Psoas muscle (tissue), 8 donors: ENCODE data around the gene ZNF681. TPM values are rescaled to one million over a fixed set of nuclear protein-coding genes. Genes with fewer than 3 reads are reported as not detected.
"Not testable (repeated sequence)": the region's sequence is repeated elsewhere in the genome, so short reads cannot be mapped to it uniquely, and the experiment has no call there.

Experiments
- ATAC-seq, 4 donors: fragments of 200-7000 bp; cut with Tn5 transposase; one replicate each; pipeline ENCODE4 v1.9.1; 2020; ENCODE audit warnings: moderate library complexity in 3 of 4, mild to moderate bottlenecking in 2 of 4
- DNase-seq, 2 donors: peaks; one replicate each; pipeline ENCODE4 v3.0.0-alpha.2; 2020
- H3K27ac ChIP-seq: fragments of 200-600 bp; one replicate; pipeline ENCODE4 v1.8.0; 2022
- H3K27me3 ChIP-seq, 3 donors: fragments of 200-600 bp in 1 of 3; one replicate each; pipeline versions ENCODE4 v1.6.1 to v1.8.0; 2013 to 2022; ENCODE audit warnings: low read length in 2 of 3, mild to moderate bottlenecking in 2 of 3, moderate library complexity in 1 of 3; ENCODE audit not compliant: insufficient read depth in 3 of 3
- H3K36me3 ChIP-seq, 2 donors: fragments of 200-600 bp in 1 of 2; one replicate each; pipeline versions ENCODE4 v1.6.1 to v1.8.0; 2013 to 2022; ENCODE audit warnings: low read depth in 1 of 2, mild to moderate bottlenecking in 1 of 2, moderate library complexity in 1 of 2; ENCODE audit not compliant: insufficient read depth in 1 of 2
- H3K4me1 ChIP-seq: fragments of 200-600 bp; one replicate; pipeline ENCODE4 v1.8.0; 2022
- H3K4me3 ChIP-seq: fragments of 200-600 bp; one replicate; pipeline ENCODE4 v1.8.0; 2022; ENCODE audit warnings: mild to moderate bottlenecking
- H3K9me3 ChIP-seq: fragments of 200-600 bp; one replicate; pipeline ENCODE4 v1.8.0; 2022
- CTCF ChIP-seq: fragments of 200-600 bp; IDR thresholded peaks from one replicate; pipeline ENCODE4 v1.8.0; 2022; ENCODE audit warnings: antibody characterized with exemption
- WGBS, 3 donors: extraction: QIAGEN DNeasy Blood & Tissue Kit; methylation state at CpG; one replicate each; pipeline versions ENCODE4 v1.1.6 to v1.1.7; 2013; 5-methylcytosine and 5-hydroxymethylcytosine counted together
- intact Hi-C, 2 donors: fragments of 100-400 bp; cut with DNase I; formaldehyde crosslinking; loops; one replicate each; pipeline versions ENCODE4 v1.11.0 to v1.14.2; 2022
- polyA plus RNA-seq, 3 donors: library from polyadenylated mRNA; stranded (reverse); fragments of 200-250 nt; gene quantifications; one replicate each; pipeline ENCODE4 v1.2.3, GENCODE V29; 2013
- total RNA-seq, 4 donors: library from RNA; stranded (reverse); fragmentation: NEBNext Ultra II Directional in 2 of 4; extraction: Animal tissue kit (Norgen Biotek cat#: 25700) in 2 of 4; gene quantifications; one replicate each; pipeline versions ENCODE4 v1.2.1 to v1.2.4, GENCODE V29; 2021 to 2023
- donor health status: healthy with polysubstance abuse.
- donor health status: DM: no; HTN: no; CAD: no; lungs with moderate emphysema.
- donor health status: Bipolar disorder and iron deficiency.
- donor health status: healthy.
- donor health status: DM: yes; HTN: yes; CAD: no.
- donor health status: DM: no; HTN: no; CAD: no.
- donor health status: DM: no; HTN: no; CAD: no.
- donor health status: DM: yes; HTN: yes; CAD: no.

Gene ZNF681
- total and polyA plus RNA-seq, 7 donors = 0.06 to 0.26 (median 0.18) TPM

- no peak overlapping the region for H3K4me3 ChIP-seq
- intact Hi-C loops = no loop called here
Measured at GRCh38 chr19:23784274-23784673, 25.6 kb upstream of the ZNF681 start.

GRCh38 chr19:23783636-23784035 is 24.9 kb upstream of the ZNF681 start:
- 0% methylated on average over 1 of the region's 1 CpG for WGBS, 3 donors
- no peak for ATAC-seq
- intact Hi-C loops = no loop called here
- Histone ChIP-seq H3K27me3 (no peaks in the 10 kb centered on the region), H3K4me1 (no peaks in the 10 kb centered on the region), H3K27ac (no peak overlapping the region), H3K4me3 (no peak overlapping the region), H3K36me3 (no peaks in the 10 kb centered on the region), H3K9me3 (no peaks in the 10 kb centered on the region)
- DNase-seq = no peak
- TF ChIP-seq CTCF = no peak

More at GRCh38 chr19:23784274-23784673, 25.6 kb upstream of the ZNF681 start:
- 47 to 48% (median 48%) methylated on average over 2 of the region's 2 CpGs for WGBS, 3 donors
- Histone ChIP-seq H3K27ac (no peak overlapping the region), H3K36me3 (no peaks in the 10 kb centered on the region), H3K4me1 (no peaks in the 10 kb centered on the region), H3K27me3 (no peaks in the 10 kb centered on the region), H3K9me3 (no peaks in the 10 kb centered on the region)
- TF ChIP-seq CTCF = no peak
- DNase-seq (no peak), ATAC-seq (no peak)

- DNase-seq (no peak), ATAC-seq (no peak)
- Histone ChIP-seq H3K27ac (no peak overlapping the region), H3K4me1 (no peaks in the 10 kb centered on the region), H3K36me3 (no peaks in the 10 kb centered on the region), H3K9me3 (no peaks in the 10 kb centered on the region), H3K4me3 (no peak overlapping the region), H3K27me3 (no peaks in the 10 kb centered on the region)
- intact Hi-C loops = no loop called here
- no peak for TF ChIP-seq CTCF
- WGBS, 3 donors = 92 to 98% (median 94%) methylated on average over 7 of the region's 7 CpGs
Measured at GRCh38 chr19:23779645-23780044, 21.0 kb upstream of the ZNF681 start.

- no peak overlapping the region for H3K4me3 ChIP-seq
- intact Hi-C loops = no loop called here
- H3K27me3 ChIP-seq = no peaks in the 10 kb centered on the region
- H3K9me3 ChIP-seq = no peaks in the 10 kb centered on the region
- H3K4me1 ChIP-seq = no peaks in the 10 kb centered on the region
- TF ChIP-seq CTCF = no peak
- WGBS, 3 donors = 96 to 99% (median 97%) methylated on average over 5 of the region's 5 CpGs
- no peaks in the 10 kb centered on the region for H3K36me3 ChIP-seq
- H3K27ac ChIP-seq = no peak overlapping the region
- no peak for DNase-seq
- no peak for ATAC-seq
Measured at GRCh38 chr19:23778566-23778965, 19.9 kb upstream of the ZNF681 start.

GRCh38 chr19:23778036-23778435 is 19.3 kb upstream of the ZNF681 start:
- H3K9me3 ChIP-seq, H3K27ac ChIP-seq, H3K36me3 ChIP-seq, intact Hi-C loops, ATAC-seq, H3K4me3 ChIP-seq, H3K4me1 ChIP-seq, DNase-seq, H3K27me3 ChIP-seq: not testable (repeated sequence)
- WGBS, 3 donors = 92 to 100% (median 99%) methylated on average over 5 to 6 of the region's 6 CpGs
